Measurements from ENCODE around the gene STOX1. TPM values are rescaled to one million over a fixed set of nuclear protein-coding genes. Genes with fewer than 3 reads are reported as not detected.
"Not testable (repeated sequence)": the region's sequence is repeated elsewhere in the genome, so short reads cannot be mapped to it uniquely, and the experiment has no call there.

Gene STOX1
- total RNA-seq, 4 donors from 2014 or later: 11.4 to 38.0 (median 15.4) TPM

- ATAC-seq: no peak
- H3K9me3 ChIP-seq: no peaks in the 10 kb centered on the region
- 100% methylated on average over 1 of the region's 1 CpG; no CpG with 5 or more reads in 1 of the 2 donors for WGBS, 2 donors (ENCODE audit: low coverage in 1 of 2)
- H3K4me1 ChIP-seq: peaks cover 0 to 8% (median 0%) of the 10 kb centered on the region in 3 donors
- no peak overlapping the region for H3K27ac ChIP-seq
- no peak overlapping the region for H3K4me3 ChIP-seq
- no peaks in the 10 kb centered on the region for H3K36me3 ChIP-seq
- TF ChIP-seq EP300 (IDR thresholded peaks at IDR 0.05): no peak
- TF ChIP-seq CTCF (IDR thresholded peaks at IDR 0.05): no peak
- TF ChIP-seq POLR2AphosphoS5 (IDR thresholded peaks at IDR 0.05): no peak
- no peak for TF ChIP-seq POLR2A (IDR thresholded peaks at IDR 0.05)
- H3K27me3 ChIP-seq: no peaks in the 10 kb centered on the region
These were observed 22.6 kb upstream of the STOX1 start for GRCh38 chr10:68804692-68805091.

DNA sequence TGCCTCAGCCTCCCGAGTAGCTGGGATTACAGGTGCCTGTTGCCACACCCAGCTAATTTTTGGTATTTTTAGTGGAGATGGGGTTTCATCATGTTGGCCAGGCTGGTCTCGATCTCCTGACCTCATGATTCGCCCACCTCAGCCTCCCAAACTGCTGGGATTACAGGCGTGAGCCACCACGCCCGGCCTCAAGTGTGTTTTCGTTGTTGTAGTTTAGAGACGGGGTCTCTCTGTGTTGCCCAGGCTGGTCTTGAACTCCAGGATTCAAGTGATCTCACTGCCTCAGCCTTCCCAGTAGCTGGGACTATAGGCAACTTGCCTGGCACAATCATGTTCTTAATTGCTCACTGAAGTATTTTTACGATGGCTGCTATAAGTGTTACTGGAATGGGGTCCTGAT is 16.5 kb upstream of the STOX1 start:
- H3K9me3 ChIP-seq, H3K4me1 ChIP-seq, H3K36me3 ChIP-seq, H3K4me3 ChIP-seq, H3K27me3 ChIP-seq, ATAC-seq, H3K27ac ChIP-seq: not testable (repeated sequence)
- 89 to 90% methylated on average over 4 to 8 of the region's 9 CpGs for whole genome bisulfite sequencing, 2 donors (ENCODE audit: low coverage in 1 of 2)

DNA sequence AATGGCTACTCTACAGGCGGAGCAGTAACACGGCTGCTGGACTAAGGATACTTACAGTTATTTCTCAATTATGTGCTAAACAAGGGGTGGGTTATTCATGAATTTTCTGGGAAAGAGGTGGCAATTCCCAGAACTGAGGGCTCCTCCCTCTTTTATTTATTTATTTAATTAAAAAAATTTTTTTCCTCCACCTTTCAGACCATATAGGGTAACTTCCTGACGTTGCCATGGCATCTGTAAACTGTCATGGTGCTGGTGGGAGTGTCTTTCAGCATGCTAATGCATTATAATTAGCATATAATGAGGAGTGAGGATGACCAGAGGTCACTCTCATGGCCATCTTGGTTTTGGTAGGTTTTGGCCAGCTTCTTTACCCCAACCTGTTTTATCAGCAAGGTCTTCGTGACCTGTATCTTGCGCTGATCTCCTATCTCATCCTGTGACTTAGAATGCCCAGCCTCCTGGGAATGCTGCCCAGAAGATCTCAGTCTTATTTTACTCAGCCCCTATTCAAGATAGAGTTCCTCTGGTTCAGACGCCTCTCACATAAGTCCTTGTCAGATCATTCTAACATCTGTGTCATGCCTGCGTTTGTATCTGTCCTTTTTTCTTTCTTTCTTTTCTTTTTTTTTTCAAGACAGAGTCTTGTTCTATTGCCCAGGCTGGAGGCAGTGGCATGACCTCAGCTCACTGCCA is 15.9 kb upstream of the STOX1 start:
- TF ChIP-seq EP300 (IDR thresholded peaks at IDR 0.05): no peak
- no peak for TF ChIP-seq POLR2A (IDR thresholded peaks at IDR 0.05)
- TF ChIP-seq POLR2AphosphoS5 (IDR thresholded peaks at IDR 0.05): no peak
- TF ChIP-seq CTCF (IDR thresholded peaks at IDR 0.05): no peak
- Histone ChIP-seq H3K27ac (no peak overlapping the region), H3K36me3 (no peaks in the 10 kb centered on the region), H3K4me1 (peaks cover 0 to 7% (median 0%) of the 10 kb centered on the region in 3 donors), H3K9me3 (no peaks in the 10 kb centered on the region), H3K4me3 (no peak overlapping the region), H3K27me3 (no peaks in the 10 kb centered on the region)
- no peak for ATAC-seq
- WGBS, 2 donors (ENCODE audit: low coverage in 1 of 2): 77 to 84% methylated on average over 4 to 7 of the region's 7 CpGs

DNA sequence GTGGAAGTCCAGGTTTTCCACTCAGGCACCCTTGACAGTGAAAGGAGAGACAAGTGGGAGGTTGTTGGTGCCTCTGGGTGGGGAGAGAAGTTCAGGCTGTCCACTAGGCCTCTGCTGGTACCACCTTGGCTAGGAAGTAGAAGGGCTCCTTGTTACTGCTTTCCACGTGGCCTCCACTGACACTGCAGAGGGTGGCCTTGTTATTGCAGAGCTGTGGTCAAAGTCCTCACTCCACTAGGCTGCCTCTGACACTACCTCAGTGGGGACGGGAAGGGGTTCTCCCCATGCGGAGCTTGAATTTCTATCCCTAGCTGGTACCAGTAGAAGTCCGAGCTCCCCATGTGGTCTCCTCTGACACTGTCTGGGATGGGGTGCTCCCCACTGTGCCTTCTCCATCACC is 14.9 kb upstream of the STOX1 start:
- Histone ChIP-seq H3K36me3 (no peaks in the 10 kb centered on the region), H3K4me3 (no peak overlapping the region), H3K9me3 (no peaks in the 10 kb centered on the region), H3K27ac (no peak overlapping the region), H3K4me1 (peaks cover 0 to 7% (median 0%) of the 10 kb centered on the region in 3 donors), H3K27me3 (no peaks in the 10 kb centered on the region)
- no peak for TF ChIP-seq POLR2AphosphoS5 (IDR thresholded peaks at IDR 0.05)
- no peak for TF ChIP-seq EP300 (IDR thresholded peaks at IDR 0.05)
- no peak for TF ChIP-seq POLR2A (IDR thresholded peaks at IDR 0.05)
- TF ChIP-seq CTCF (IDR thresholded peaks at IDR 0.05): no peak
- no CpG with 5 or more reads among the region's 4 CpGs for WGBS, 2 donors (ENCODE audit: low coverage in 1 of 2)
- no peak for ATAC-seq

GRCh38 chr10:68813559-68813958 is 13.8 kb upstream of the STOX1 start:
- no peak for TF ChIP-seq POLR2AphosphoS5 (IDR thresholded peaks at IDR 0.05)
- TF ChIP-seq CTCF (IDR thresholded peaks at IDR 0.05): no peak
- no peak for TF ChIP-seq POLR2A (IDR thresholded peaks at IDR 0.05)
- no peak for TF ChIP-seq EP300 (IDR thresholded peaks at IDR 0.05)
- Histone ChIP-seq H3K36me3 (no peaks in the 10 kb centered on the region), H3K9me3 (no peaks in the 10 kb centered on the region), H3K4me3 (no peak overlapping the region), H3K27ac (no peak overlapping the region), H3K4me1 (peaks cover 0 to 7% (median 0%) of the 10 kb centered on the region in 3 donors), H3K27me3 (no peaks in the 10 kb centered on the region)
- ATAC-seq: no peak

All from gastroesophageal sphincter (tissue), 4 donors.